ENCODE results near the gene CRACR2B.

CRACR2B gene

DNA sequence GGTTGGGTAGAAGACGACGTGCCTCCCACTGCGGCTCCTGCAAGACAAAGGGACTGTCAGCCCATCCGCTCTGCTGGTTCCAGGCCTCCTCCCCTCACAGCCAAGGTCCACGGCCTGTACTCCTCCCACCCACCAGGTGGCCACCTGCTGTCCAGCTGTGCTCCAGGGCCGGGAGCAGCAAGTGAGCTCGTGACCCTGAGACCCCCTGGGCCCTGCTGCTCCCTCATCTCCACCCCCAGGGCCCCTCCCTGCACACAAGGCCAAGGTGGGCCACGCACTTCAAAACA lies 42.4 kb downstream of the CRACR2B start:
- DNase-seq, result no peak

DNA sequence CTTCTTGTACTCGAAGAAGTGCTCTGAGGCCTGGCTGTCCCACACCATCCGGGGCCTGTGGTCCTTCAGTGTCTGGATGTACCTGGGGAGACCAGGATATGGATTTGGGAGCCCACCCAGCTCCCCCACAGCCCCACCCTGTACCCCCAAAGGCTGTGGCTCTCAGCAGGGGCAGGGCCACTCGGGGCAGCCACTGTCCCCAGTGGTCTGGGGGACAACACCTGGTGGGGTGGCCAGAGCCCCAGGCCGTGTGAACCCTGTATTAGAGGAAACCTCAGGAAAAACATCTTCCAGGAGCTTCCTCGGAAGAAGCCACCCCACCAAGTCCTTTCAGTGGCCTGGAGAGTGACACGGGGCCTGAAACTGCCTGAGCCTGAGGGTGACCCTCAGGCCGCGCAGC lies 42.7 kb downstream of the CRACR2B start:
- no peak for DNase-seq

DNA sequence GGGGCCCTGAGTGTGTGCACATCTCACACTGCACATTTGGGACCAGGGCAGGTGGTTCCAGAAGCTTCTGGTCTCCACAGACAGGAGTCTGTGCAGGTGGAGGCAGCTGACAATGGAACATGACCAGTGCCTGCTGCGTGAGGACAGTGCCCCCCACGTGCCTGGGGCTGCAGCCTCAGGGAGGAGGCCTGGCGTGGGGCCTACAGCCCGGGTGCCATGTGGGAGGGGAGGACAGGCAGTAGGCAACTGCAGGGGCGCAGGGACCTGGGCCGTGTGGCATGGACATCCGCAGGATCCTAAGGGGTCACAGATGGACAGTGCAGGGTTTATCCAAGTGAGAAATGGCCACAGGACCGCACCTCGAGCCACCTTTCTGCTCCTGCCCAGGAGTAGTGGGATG lies 43.8 kb downstream of the CRACR2B start:
- DNase-seq, result no peak

DNA sequence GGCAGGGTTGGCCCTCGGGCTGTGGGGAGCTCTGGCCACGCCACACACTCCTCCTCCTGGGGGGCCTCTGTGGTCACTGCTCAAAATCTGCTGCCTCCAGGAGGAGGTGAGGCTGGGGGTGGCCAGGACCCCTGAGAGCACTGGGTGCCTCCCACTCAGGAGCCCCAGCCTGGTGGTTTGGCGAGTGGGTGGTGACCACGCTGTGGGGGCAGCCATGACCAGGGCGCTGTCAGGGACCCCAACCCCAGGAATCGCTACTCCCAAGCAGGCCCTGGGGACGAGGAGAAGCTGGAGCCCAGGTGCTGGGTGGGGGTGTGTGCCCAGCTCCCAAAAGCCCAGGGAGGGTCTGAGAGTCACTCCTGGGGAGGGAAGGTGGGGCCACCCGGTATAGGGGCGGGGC lies 45.1 kb downstream of the CRACR2B start:
- DNase-seq, result no peak

DNA sequence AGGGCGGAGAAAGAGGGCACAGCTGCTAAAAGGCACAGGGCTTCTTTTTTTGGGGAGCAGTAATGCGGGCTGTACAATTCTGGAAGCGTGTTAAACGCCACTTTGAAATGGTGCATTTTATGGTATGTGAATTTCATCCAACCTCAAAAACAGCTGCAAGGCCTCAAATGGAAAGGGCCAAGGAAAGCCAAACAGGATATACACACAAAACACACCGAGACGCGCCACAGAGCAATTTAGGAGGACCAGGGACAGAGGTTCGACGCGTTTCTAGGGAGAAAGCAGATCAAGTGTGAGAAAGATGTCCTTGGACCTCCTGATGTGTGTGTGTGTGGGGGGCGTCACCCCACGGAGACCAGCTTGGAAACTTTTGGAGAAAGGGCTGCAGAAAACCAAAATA lies 46.0 kb downstream of the CRACR2B start:
- DNase-seq, result no peak

DNA sequence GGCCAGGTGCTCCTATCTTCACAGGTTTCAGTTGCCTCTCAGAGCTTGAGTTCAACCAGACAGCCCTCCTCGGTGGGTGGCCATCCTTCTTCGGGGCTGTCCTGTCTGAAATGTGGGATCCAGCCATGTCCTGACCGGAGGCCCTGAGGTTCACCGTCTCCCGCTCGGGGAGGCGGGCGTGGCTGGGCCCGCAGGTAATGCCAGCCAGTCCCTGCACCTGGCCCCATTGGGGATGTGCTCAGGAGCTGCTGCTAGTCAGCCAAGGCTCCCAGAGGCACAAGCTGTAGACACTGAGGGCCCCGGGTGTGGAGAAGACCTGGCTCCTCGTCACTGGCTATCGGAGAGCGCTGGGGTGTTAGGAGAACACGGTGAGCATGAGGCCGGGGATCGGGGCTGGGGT lies 47.5 kb downstream of the CRACR2B start:
- no peak for DNase-seq

DNA sequence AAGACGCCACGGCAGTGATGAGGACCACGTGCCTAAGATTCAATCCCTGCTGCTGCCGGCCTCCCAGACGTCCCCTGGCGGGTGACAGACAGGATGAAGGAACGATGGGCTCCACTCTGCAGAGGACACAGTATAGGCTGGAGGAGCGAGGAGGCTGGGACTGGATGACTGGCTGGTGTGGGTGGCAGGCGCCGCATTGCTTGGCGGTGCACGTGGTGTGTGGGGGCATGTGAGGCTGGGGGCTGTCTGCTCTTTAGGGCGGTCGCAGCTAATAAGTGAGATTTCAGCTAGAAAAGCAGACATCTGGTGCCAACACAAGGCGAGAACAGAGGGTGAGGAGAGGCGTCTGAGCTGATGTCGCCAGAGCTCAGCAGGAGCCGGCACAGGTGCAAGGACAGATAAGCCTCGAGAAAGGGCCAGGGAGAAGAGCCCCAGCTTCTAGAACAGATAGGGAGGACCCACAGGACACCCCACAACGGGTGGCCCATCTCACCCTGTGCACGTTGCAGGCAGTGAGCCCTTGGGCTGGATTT lies 48.1 kb downstream of the CRACR2B start:
- DNase-seq, result no peak

DNA sequence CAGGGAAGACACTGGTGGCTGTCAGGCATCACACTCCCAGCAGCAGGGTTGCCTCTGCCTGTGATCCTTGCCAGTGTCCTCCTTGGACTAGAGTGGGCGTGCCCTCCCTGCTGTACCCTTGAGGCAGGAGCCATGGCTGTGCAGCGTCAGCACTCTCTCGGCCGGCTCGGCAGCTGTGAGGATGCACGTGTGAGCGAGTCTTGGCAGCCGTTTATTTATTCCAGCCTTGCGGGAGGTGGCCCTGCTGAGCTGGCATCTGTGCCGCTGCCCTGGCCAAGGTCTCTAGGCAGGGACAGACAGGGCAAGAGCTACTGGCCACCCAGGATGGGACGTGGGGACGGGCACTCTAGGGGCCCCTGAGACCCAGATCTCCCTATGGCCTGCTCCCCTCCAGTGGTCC lies 48.8 kb downstream of the CRACR2B start:
- no peak for DNase-seq

DNA sequence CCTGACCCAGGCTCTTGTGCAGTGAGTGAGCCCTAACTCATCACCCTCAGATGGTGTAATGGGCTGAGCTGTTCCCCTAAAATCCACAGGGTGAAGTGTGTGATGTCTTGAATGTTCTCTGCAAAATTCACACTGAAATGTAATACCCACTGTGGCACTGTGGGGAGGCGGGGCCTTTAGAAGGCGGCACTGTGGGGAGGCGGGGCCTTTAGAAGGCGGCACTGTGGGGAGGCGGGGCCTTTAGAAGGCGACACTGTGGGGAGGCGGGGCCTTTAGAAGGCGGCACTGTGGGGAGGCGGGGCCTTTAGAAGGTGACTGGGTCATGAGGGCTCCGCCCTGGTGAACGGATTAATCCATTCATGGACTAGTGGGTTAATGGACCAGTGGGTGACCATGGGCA lies 49.8 kb downstream of the CRACR2B start:
- DNase-seq, result no peak

DNA sequence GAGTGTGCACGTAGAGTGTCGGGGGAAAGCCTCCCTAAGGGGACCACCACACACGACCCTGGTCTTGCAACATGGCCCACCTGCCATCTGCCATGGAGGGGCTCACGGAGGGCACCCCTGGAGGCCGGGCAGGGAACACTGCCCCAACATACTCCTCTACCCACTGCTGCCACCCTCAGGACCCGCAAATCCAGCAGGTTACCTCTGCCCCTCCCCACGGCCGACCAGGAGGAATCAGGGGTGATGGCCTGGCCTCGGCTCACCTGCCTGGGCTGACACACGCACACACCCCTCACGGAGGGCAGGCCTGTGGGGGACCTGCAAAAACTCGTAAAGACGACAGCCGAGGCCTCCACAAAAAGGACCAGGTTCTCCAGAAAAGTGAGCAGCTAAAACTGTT lies 52.7 kb downstream of the CRACR2B start:
- no peak for DNase-seq

All from fibroblast of skin of right biceps (primary cell).